NT2/D1 (cell line): Measurements from ENCODE around the gene SLC25A34.

Experiments
- SUZ12 ChIP-seq: IDR thresholded peaks from 2 replicates; pipeline ENCODE4 v1.6.1; 2011; ENCODE audit not compliant: insufficient read length, insufficient read depth; ENCODE audit errors: extremely low read depth
- ZNF274 ChIP-seq: IDR thresholded peaks from 2 replicates; pipeline ENCODE4 v1.6.1; 2011; ENCODE audit warnings: mild to moderate bottlenecking, low read depth, low read length

GRCh38 chr1:15768388-15768787 is 32.3 kb downstream of the SLC25A34 start:
- TF ChIP-seq ZNF274: no peak
- no peak for TF ChIP-seq SUZ12
